ENCODE results near the gene RAPGEF1.

- TF ChIP-seq POLR2A (IDR thresholded peaks at IDR 0.05) (no peak), CTCF (IDR thresholded peaks at IDR 0.05) (no peak)
These were observed 60.4 kb downstream of the RAPGEF1 start for GRCh38 chr9:131679261-131680020.

Measured in uterus (tissue), 2 donors.